Calu3 (cell line): ENCODE data around the gene RXYLT1. TPM values are rescaled to one million over a fixed set of nuclear protein-coding genes. Genes with fewer than 3 reads are reported as not detected.

Experiments
- BruUV-seq: library from RNA; stranded (reverse); fragments of 400-500 nt; replicated peaks from 2 replicates; lab custom pipeline; 2021; lab: Mats Ljungman, UMichigan
- CTCF ChIA-PET: fragments of 300-600 bp; sonication (Branson Sonifier 250); formaldehyde crosslinking; loops from one replicate; lab custom pipeline; 2022; ENCODE audit warnings: antibody characterized with exemption; lab: Charles Lee
- DNase-seq: peaks from one replicate; pipeline ENCODE4 v3.0.0; 2022
- H3K27ac Mint-ChIP-seq: one replicate; pipeline ENCODE4 v1.8.0; 2022; ENCODE audit warnings: mixed read lengths; ENCODE audit not compliant: unreplicated experiment
- H3K27me3 Mint-ChIP-seq: one replicate; pipeline ENCODE4 v1.8.0; 2022; ENCODE audit warnings: mixed read lengths; ENCODE audit not compliant: unreplicated experiment
- H3K36me3 Mint-ChIP-seq: one replicate; pipeline ENCODE4 v1.8.0; 2022; ENCODE audit warnings: mild to moderate bottlenecking, moderate library complexity, mixed read lengths; ENCODE audit not compliant: insufficient read depth, unreplicated experiment
- H3K4me1 Mint-ChIP-seq: one replicate; pipeline ENCODE4 v1.8.0; 2022; ENCODE audit warnings: mild to moderate bottlenecking, low read depth, mixed read lengths; ENCODE audit not compliant: unreplicated experiment
- H3K4me3 Mint-ChIP-seq: one replicate; pipeline ENCODE4 v1.8.0; 2022; ENCODE audit warnings: mild to moderate bottlenecking, low read depth, moderate library complexity, mixed read lengths; ENCODE audit not compliant: unreplicated experiment
- H3K9me3 Mint-ChIP-seq: one replicate; pipeline ENCODE4 v1.8.0; 2022; ENCODE audit warnings: low read depth, mixed read lengths; ENCODE audit not compliant: unreplicated experiment
- CTCF ChIP-seq: fragments of 200-600 bp; IDR thresholded peaks from one replicate; pipeline ENCODE4 v1.8.0; 2022; ENCODE audit warnings: antibody characterized with exemption; ENCODE audit not compliant: unreplicated experiment
- intact Hi-C: fragments of 100-400 bp; cut with micrococcal nuclease; formaldehyde crosslinking; loops from one replicate; pipeline ENCODE4 v1.10.0; 2022; ENCODE audit not compliant: unreplicated experiment
- total RNA-seq: library from RNA; stranded (reverse); gene quantifications from 2 replicates; pipeline ENCODE4 v1.2.3, GENCODE V29; 2022

The RXYLT1 gene
- total RNA-seq, 1 experiment from 2014 or later, result 28.6 TPM

GRCh38 chr12:63766498-63766897 lies 13.2 kb upstream of the RXYLT1 start:
- Mint-ChIP-seq H3K4me1 (no peaks in the 10 kb centered on the region), H3K27me3 (peaks cover 27% of the 10 kb centered on the region), H3K9me3 (peaks cover 7% of the 10 kb centered on the region), H3K36me3 (no peaks in the 10 kb centered on the region), H3K4me3 (no peak overlapping the region), H3K27ac (no peak overlapping the region)
- no peak for DNase-seq
- peak; percentile 13 for TF ChIP-seq CTCF
- no TSS peak for BruUV-seq
- CTCF ChIA-PET, result interaction anchor here (0.7 to 0.9 kb wide), 2 partner anchors 9 to 473 kb away, joined by 3 read pairs; no protein-coding TSS in a partner anchor
- intact Hi-C loops, result loop anchor here (1.0 kb wide), 1 partner anchor 661 kb away; no protein-coding TSS in a partner anchor

- no TSS peak for BruUV-seq
- peaks cover 1% of the 10 kb centered on the region for H3K27me3 Mint-ChIP-seq
- TF ChIP-seq CTCF, result no peak
- H3K36me3 Mint-ChIP-seq, result no peaks in the 10 kb centered on the region
- no peak for DNase-seq
- intact Hi-C loops, result no loop called here
- no peaks in the 10 kb centered on the region for H3K4me1 Mint-ChIP-seq
- CTCF ChIA-PET, result no interaction called here
- peaks cover 9% of the 10 kb centered on the region for H3K9me3 Mint-ChIP-seq
- H3K4me3 Mint-ChIP-seq, result no peak overlapping the region
- H3K27ac Mint-ChIP-seq, result no peak overlapping the region
Measured at GRCh38 chr12:63770375-63770774, 9.3 kb upstream of the RXYLT1 start.

GRCh38 chr12:63777340-63777739 lies 2.4 kb upstream of the RXYLT1 start:
- CTCF ChIA-PET, result interaction anchor here (0.7 kb wide), 1 partner anchor 116 kb away, joined by 3 read pairs; no protein-coding TSS in a partner anchor
- BruUV-seq, result no TSS peak
- no peak for TF ChIP-seq CTCF
- Mint-ChIP-seq H3K4me1 (no peaks in the 10 kb centered on the region), H3K27ac (no peak overlapping the region), H3K27me3 (no peaks in the 10 kb centered on the region), H3K4me3 (no peak overlapping the region), H3K36me3 (peaks cover 21% of the 10 kb centered on the region), H3K9me3 (peaks cover 2% of the 10 kb centered on the region)
- intact Hi-C loops, result no loop called here
- DNase-seq, result no peak

GRCh38 chr12:63782466-63782865 lies 2.8 kb downstream of the RXYLT1 start:
- no peaks in the 10 kb centered on the region for H3K27me3 Mint-ChIP-seq
- no peak overlapping the region for H3K4me3 Mint-ChIP-seq
- no TSS peak for BruUV-seq
- H3K36me3 Mint-ChIP-seq, result peaks cover 21% of the 10 kb centered on the region
- H3K4me1 Mint-ChIP-seq, result no peaks in the 10 kb centered on the region
- intact Hi-C loops, result no loop called here
- CTCF ChIA-PET, result no interaction called here
- DNase-seq, result no peak
- TF ChIP-seq CTCF, result no peak
- H3K9me3 Mint-ChIP-seq, result no peaks in the 10 kb centered on the region
- H3K27ac Mint-ChIP-seq, result no peak overlapping the region
